Measurements from ENCODE around the gene MOB2. TPM values are rescaled to one million over a fixed set of nuclear protein-coding genes. Genes with fewer than 3 reads are reported as not detected.

Gene MOB2
- total RNA-seq, 2 experiments from 2014 or later, result 22.4 to 27.5 TPM

- ChIA-PET POLR2A (no interaction called here), CTCF (ENCODE audit: unreplicated experiment) (no interaction called here)
- no peaks in the 10 kb centered on the region for H3K79me2 ChIP-seq (ENCODE audit: insufficient read depth, low read depth, low read length)
- H3K27ac ChIP-seq (ENCODE audit: low read depth, low read length, poor library complexity, severe bottlenecking), result no peak overlapping the region
- H3K4me2 ChIP-seq (ENCODE audit: low read length), result no peak overlapping the region
- BruUV-seq (replicated peaks), result no TSS peak
- H3K9me2 ChIP-seq (ENCODE audit: insufficient read depth, low read length), result no peaks in the 10 kb centered on the region
- no peaks in the 10 kb centered on the region for H3K36me3 ChIP-seq (ENCODE audit: insufficient read depth, low read length)
- no peaks in the 10 kb centered on the region for H3K9me3 ChIP-seq (ENCODE audit: low read length)
- no peak overlapping the region for H2AFZ ChIP-seq (ENCODE audit: low read length)
- TF ChIP-seq CTCF (conservative IDR thresholded peaks at IDR 0.05; ENCODE audit: low read length), result no peak
- no peak for TF ChIP-seq EZH2phosphoT487 (IDR thresholded peaks at IDR 0.05; ENCODE audit: borderline replicate concordance, low read depth, low read length)
- no peaks in the 10 kb centered on the region; the same call in 1 of the 2 replicates for H4K20me1 ChIP-seq (ENCODE audit: insufficient read depth, low read length)
- no peak overlapping the region for H3K4me3 ChIP-seq (ENCODE audit: low read depth, low read length, poor library complexity, severe bottlenecking)
- intact Hi-C loops (cut with micrococcal nuclease; ENCODE audit: unreplicated experiment), result no loop called here
- H3K4me1 ChIP-seq (ENCODE audit: insufficient read depth, low read length, poor library complexity, severe bottlenecking), result no peaks in the 10 kb centered on the region
- no peak for DNase-seq (ENCODE audit: low spot score)
Measured at GRCh38 chr11:1500466-1501420, 14.2 kb upstream of the MOB2 start.

- no peak overlapping the region for H3K4me3 ChIP-seq (ENCODE audit: low read depth, low read length, poor library complexity, severe bottlenecking)
- H3K4me2 ChIP-seq (ENCODE audit: low read length), result no peak overlapping the region
- no peak for TF ChIP-seq EZH2phosphoT487 (IDR thresholded peaks at IDR 0.05; ENCODE audit: borderline replicate concordance, low read depth, low read length)
- TF ChIP-seq CTCF (conservative IDR thresholded peaks at IDR 0.05; ENCODE audit: low read length), result no peak
- H3K9me2 ChIP-seq (ENCODE audit: insufficient read depth, low read length), result no peaks in the 10 kb centered on the region
- no peaks in the 10 kb centered on the region for H3K4me1 ChIP-seq (ENCODE audit: insufficient read depth, low read length, poor library complexity, severe bottlenecking)
- H4K20me1 ChIP-seq (ENCODE audit: insufficient read depth, low read length), result no peaks in the 10 kb centered on the region; the same call in 1 of the 2 replicates
- no peak for DNase-seq (ENCODE audit: low spot score)
- no peak overlapping the region for H2AFZ ChIP-seq (ENCODE audit: low read length)
- H3K36me3 ChIP-seq (ENCODE audit: insufficient read depth, low read length), result no peaks in the 10 kb centered on the region
- POLR2A ChIA-PET, result no interaction called here
- H3K79me2 ChIP-seq (ENCODE audit: insufficient read depth, low read depth, low read length), result no peaks in the 10 kb centered on the region
- H3K9me3 ChIP-seq (ENCODE audit: low read length), result no peaks in the 10 kb centered on the region
- CTCF ChIA-PET (ENCODE audit: unreplicated experiment), result no interaction called here
- intact Hi-C loops (cut with micrococcal nuclease; ENCODE audit: unreplicated experiment), result no loop called here
- no TSS peak for BruUV-seq (replicated peaks)
- H3K27ac ChIP-seq (ENCODE audit: low read depth, low read length, poor library complexity, severe bottlenecking), result no peak overlapping the region
Measured at GRCh38 chr11:1499899-1500298, 13.3 kb upstream of the MOB2 start.

GRCh38 chr11:1499261-1499890 is 12.8 kb upstream of the MOB2 start:
- ChIA-PET CTCF (ENCODE audit: unreplicated experiment) (no interaction called here), POLR2A (no interaction called here)
- Histone ChIP-seq H3K79me2 (ENCODE audit: insufficient read depth, low read depth, low read length) (no peaks in the 10 kb centered on the region), H3K4me3 (ENCODE audit: low read depth, low read length, poor library complexity, severe bottlenecking) (no peak overlapping the region), H2AFZ (ENCODE audit: low read length) (no peak overlapping the region), H3K9me2 (ENCODE audit: insufficient read depth, low read length) (no peaks in the 10 kb centered on the region), H3K4me2 (ENCODE audit: low read length) (no peak overlapping the region), H3K9me3 (ENCODE audit: low read length) (no peaks in the 10 kb centered on the region), H3K36me3 (ENCODE audit: insufficient read depth, low read length) (no peaks in the 10 kb centered on the region), H3K4me1 (ENCODE audit: insufficient read depth, low read length, poor library complexity, severe bottlenecking) (no peaks in the 10 kb centered on the region), H3K27ac (ENCODE audit: low read depth, low read length, poor library complexity, severe bottlenecking) (no peak overlapping the region), H4K20me1 (ENCODE audit: insufficient read depth, low read length) (no peaks in the 10 kb centered on the region; the same call in 1 of the 2 replicates)
- no peak for DNase-seq (ENCODE audit: low spot score)
- TF ChIP-seq EZH2phosphoT487 (IDR thresholded peaks at IDR 0.05; ENCODE audit: borderline replicate concordance, low read depth, low read length) (no peak), CTCF (conservative IDR thresholded peaks at IDR 0.05; ENCODE audit: low read length) (no peak)
- intact Hi-C loops (cut with micrococcal nuclease; ENCODE audit: unreplicated experiment), result no loop called here
- no TSS peak for BruUV-seq (replicated peaks)
